ENCODE measurements around the gene CSF1R.

DNA sequence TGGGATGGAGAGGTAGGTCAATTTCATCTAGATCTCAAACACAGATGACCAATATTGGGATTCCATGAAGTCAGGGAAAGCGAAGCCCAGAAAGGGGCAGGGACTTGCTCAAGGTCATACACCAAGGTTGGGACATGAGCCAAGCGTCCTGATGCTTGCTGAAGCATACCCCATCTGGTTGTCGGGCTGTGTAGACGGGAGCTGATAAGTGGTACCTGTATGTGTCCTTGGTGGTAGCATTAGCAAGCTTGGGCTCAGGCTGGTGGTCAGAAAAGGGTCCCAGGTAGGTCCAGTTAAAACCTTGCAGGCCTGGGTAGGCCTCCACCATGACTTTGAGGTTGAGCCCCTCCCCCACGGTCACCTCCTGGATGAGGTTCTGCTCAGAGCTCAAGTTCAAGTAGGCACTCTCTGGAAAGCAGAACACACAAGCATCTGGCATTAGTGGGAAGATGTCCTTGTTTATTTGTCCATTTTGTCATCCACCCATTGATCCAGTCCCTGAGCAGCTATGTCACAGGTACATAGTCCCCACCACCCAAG, 13.2 kb downstream of the CSF1R start:
- TF ChIP-seq RAD21 (IDR thresholded peaks at IDR 0.05; ENCODE audit: low read depth), result no peak
- no peak for TF ChIP-seq TAF1 (IDR thresholded peaks at IDR 0.05; ENCODE audit: low read depth)
- TF ChIP-seq, protein P1, sequence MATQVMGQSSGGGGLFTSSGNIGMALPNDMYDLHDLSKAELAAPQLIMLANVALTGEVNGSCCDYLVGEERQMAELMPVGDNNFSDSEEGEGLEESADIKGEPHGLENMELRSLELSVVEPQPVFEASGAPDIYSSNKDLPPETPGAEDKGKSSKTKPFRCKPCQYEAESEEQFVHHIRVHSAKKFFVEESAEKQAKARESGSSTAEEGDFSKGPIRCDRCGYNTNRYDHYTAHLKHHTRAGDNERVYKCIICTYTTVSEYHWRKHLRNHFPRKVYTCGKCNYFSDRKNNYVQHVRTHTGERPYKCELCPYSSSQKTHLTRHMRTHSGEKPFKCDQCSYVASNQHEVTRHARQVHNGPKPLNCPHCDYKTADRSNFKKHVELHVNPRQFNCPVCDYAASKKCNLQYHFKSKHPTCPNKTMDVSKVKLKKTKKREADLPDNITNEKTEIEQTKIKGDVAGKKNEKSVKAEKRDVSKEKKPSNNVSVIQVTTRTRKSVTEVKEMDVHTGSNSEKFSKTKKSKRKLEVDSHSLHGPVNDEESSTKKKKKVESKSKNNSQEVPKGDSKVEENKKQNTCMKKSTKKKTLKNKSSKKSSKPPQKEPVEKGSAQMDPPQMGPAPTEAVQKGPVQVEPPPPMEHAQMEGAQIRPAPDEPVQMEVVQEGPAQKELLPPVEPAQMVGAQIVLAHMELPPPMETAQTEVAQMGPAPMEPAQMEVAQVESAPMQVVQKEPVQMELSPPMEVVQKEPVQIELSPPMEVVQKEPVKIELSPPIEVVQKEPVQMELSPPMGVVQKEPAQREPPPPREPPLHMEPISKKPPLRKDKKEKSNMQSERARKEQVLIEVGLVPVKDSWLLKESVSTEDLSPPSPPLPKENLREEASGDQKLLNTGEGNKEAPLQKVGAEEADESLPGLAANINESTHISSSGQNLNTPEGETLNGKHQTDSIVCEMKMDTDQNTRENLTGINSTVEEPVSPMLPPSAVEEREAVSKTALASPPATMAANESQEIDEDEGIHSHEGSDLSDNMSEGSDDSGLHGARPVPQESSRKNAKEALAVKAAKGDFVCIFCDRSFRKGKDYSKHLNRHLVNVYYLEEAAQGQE (IDR thresholded peaks at IDR 0.05; ENCODE audit: low read depth), result no peak
- no peak for TF ChIP-seq CREB1 (IDR thresholded peaks at IDR 0.05; ENCODE audit: low read depth)
- TF ChIP-seq ZBTB7A (IDR thresholded peaks at IDR 0.05; ENCODE audit: low read depth), result no peak
- TF ChIP-seq NFIC (IDR thresholded peaks at IDR 0.05), result no peak
- TF ChIP-seq TEAD4 (IDR thresholded peaks at IDR 0.05), result no peak
- no peak for TF ChIP-seq EP300 (IDR thresholded peaks at IDR 0.05; ENCODE audit: borderline replicate concordance)
- TF ChIP-seq CEBPB (IDR thresholded peaks at IDR 0.05), result no peak
- TF ChIP-seq, protein P2, sequence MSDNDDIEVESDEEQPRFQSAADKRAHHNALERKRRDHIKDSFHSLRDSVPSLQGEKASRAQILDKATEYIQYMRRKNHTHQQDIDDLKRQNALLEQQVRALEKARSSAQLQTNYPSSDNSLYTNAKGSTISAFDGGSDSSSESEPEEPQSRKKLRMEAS (IDR thresholded peaks at IDR 0.05), result no peak
